Ishikawa (cell line): ENCODE data around the gene ANKRD28.

Source experiments
- CREB1 ChIP-seq: IDR thresholded peaks from 2 replicates; pipeline ENCODE4 v1.6.1; 2012; ENCODE audit warnings: low read depth
- EP300 ChIP-seq: IDR thresholded peaks from 2 replicates; pipeline ENCODE4 v1.6.1; 2012; ENCODE audit warnings: borderline replicate concordance
- FOXM1 ChIP-seq: IDR thresholded peaks from 2 replicates; pipeline ENCODE4 v1.6.1; 2012; ENCODE audit warnings: low read depth, borderline replicate concordance
- MAX ChIP-seq: IDR thresholded peaks from 2 replicates; pipeline ENCODE4 v1.6.1; 2012
- NFIC ChIP-seq: IDR thresholded peaks from 2 replicates; pipeline ENCODE4 v1.6.1; 2012
- REST ChIP-seq: IDR thresholded peaks from 2 replicates; pipeline ENCODE4 v1.6.1; 2012; ENCODE audit warnings: low read depth, mild to moderate bottlenecking
- TAF1 ChIP-seq: IDR thresholded peaks from 2 replicates; pipeline ENCODE4 v1.6.1; 2012; ENCODE audit warnings: low read depth, mild to moderate bottlenecking
- YY1 ChIP-seq: IDR thresholded peaks from 2 replicates; pipeline ENCODE4 v1.6.1; 2012; ENCODE audit warnings: low read depth
- ZBTB7A ChIP-seq: IDR thresholded peaks from 2 replicates; pipeline ENCODE4 v1.6.1; 2012; ENCODE audit warnings: low read depth
- TF ChIP-seq, protein P1 (sequence below): IDR thresholded peaks from 2 replicates; pipeline ENCODE4 v1.6.1; 2012

GRCh38 chr3:15820911-15821310 lies 23.1 kb upstream of the ANKRD28 start:
- TF ChIP-seq NFIC (no peak), REST (no peak), ZBTB7A (no peak), MAX (no peak), FOXM1 (no peak), EP300 (no peak), CREB1 (no peak), TAF1 (no peak), YY1 (no peak)
- TF ChIP-seq, protein P1, sequence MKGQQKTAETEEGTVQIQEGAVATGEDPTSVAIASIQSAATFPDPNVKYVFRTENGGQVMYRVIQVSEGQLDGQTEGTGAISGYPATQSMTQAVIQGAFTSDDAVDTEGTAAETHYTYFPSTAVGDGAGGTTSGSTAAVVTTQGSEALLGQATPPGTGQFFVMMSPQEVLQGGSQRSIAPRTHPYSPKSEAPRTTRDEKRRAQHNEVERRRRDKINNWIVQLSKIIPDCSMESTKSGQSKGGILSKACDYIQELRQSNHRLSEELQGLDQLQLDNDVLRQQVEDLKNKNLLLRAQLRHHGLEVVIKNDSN = no peak
